ENCODE data around the gene SERPINB2. TPM values are rescaled to one million over a fixed set of nuclear protein-coding genes. Genes with fewer than 3 reads are reported as not detected.
"Not testable (repeated sequence)": the region's sequence is repeated elsewhere in the genome, so short reads cannot be mapped to it uniquely, and the experiment has no call there.

SERPINB2 gene
- total RNA-seq, 6 experiments from 2014 or later = 30.9 to 91.5 (median 36.1) TPM

DNA sequence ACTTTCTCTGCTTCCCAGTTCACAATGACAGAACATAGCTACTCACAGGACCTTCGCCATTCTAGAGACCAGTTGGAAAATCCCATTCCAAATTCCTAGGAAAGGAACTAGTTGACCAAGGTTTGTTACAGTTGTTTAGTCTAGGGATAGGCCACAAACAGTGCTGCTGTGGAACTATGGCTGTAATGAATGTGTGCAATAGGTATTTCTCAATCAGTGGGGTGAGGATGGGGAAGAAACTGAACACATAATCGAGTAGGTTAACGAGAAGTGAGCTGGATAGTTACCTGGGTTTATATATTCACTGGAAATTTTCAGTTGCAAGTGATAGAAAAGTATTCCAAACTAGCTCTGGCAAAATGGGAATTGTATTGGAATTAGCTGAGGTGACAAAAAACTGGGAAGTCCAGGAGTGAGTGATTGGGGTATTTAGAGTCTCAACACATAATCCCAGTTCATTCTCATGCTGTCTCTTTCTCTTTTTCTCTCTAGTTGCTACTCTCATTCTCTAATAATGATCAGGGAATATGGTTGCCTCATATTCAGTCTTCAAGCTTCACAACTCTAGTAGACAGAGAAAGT, 43.4 kb downstream of the SERPINB2 start:
- H3K4me1 Mint-ChIP-seq (ENCODE audit: low read depth) = peaks cover 6% of the 10 kb centered on the region
- H3K36me3 Mint-ChIP-seq (ENCODE audit: low read depth) = no peaks in the 10 kb centered on the region
- no peak overlapping the region for H3K27ac Mint-ChIP-seq
- TF ChIP-seq, protein P1, sequence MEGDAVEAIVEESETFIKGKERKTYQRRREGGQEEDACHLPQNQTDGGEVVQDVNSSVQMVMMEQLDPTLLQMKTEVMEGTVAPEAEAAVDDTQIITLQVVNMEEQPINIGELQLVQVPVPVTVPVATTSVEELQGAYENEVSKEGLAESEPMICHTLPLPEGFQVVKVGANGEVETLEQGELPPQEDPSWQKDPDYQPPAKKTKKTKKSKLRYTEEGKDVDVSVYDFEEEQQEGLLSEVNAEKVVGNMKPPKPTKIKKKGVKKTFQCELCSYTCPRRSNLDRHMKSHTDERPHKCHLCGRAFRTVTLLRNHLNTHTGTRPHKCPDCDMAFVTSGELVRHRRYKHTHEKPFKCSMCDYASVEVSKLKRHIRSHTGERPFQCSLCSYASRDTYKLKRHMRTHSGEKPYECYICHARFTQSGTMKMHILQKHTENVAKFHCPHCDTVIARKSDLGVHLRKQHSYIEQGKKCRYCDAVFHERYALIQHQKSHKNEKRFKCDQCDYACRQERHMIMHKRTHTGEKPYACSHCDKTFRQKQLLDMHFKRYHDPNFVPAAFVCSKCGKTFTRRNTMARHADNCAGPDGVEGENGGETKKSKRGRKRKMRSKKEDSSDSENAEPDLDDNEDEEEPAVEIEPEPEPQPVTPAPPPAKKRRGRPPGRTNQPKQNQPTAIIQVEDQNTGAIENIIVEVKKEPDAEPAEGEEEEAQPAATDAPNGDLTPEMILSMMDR (IDR thresholded peaks at IDR 0.05) = no peak
- no peak for DNase-seq
- no peaks in the 10 kb centered on the region for H3K9me3 Mint-ChIP-seq
- H3K27me3 Mint-ChIP-seq (ENCODE audit: insufficient read depth) = peaks cover 5% of the 10 kb centered on the region
- H3K4me3 Mint-ChIP-seq = no peak overlapping the region

DNA sequence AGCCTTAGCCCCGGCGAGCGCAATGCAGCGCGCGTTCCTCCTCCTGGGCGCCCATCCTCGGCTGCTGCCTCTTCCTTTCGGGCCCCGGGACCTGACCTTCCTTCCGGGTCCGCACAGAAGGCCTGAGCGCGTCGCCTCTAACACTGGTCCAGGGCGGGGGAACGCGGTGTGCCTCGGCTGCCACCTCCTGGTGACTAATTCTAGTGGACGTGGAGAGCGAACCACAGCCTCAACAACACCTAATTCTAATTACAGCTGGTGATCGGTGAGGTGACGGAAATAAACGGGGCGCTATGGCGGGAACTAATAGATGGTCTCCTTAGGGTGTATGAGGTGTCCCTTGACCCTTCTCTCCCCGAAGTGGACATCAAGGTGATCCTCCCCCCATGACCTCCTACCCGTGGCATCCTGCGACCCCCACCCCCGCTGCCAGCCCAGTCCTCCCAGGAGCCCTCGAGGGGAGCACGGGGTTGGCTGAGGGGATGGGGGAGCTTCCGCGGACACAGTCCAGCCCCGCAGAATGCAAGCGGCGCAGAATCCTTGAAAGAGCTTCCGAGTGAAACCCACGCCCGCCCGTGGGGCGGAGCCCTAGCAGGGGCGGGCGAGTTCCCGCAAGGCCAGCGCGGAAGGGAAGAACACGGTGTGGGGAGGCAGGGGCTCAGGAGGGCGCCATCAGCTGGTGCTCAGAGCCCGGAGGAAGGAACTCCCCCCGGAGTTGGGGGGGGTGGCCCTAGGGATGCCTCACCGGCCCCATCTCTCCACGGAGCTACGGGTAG, 48.8 kb downstream of the SERPINB2 start:
- no peaks in the 10 kb centered on the region; the same call in 1 of the 2 replicates for H3K27me3 Mint-ChIP-seq (ENCODE audit: insufficient read depth)
- no peaks in the 10 kb centered on the region for H3K4me1 Mint-ChIP-seq (ENCODE audit: low read depth)
- H3K27ac Mint-ChIP-seq = no peak overlapping the region
- peak overlapping the region; percentile 81; the same call in 1 of the 2 replicates for H3K4me3 Mint-ChIP-seq
- DNase-seq = peak; percentile 72
- no peaks in the 10 kb centered on the region for H3K36me3 Mint-ChIP-seq (ENCODE audit: low read depth)
- no peaks in the 10 kb centered on the region for H3K9me3 Mint-ChIP-seq
- TF ChIP-seq, protein P1 (IDR thresholded peaks at IDR 0.05) = peak; percentile 80

DNA sequence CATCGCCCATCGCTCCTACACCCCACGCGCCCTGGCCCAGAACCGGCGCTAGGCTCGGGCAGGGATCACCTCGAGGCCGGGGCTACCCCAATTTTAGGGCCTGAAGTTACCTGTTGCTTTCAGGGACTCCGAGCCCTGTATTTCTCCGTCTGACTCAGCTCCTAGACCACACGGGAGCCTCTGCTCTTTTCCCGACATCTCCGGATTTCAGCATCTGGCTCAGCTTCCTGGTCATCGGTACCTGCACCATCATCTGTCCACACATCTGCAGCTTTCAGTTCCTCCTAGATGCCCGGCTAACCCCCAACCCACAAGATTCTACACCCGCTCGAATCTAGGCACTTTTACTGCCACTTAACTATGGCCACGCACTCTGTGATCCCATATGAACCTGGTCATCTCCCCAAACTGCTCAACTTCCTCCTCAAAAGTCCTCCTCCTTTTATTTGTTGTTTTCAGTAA, 49.5 kb downstream of the SERPINB2 start:
- H3K4me1 Mint-ChIP-seq (ENCODE audit: low read depth) = no peaks in the 10 kb centered on the region
- TF ChIP-seq, protein P1 (IDR thresholded peaks at IDR 0.05) = no peak
- no peaks in the 10 kb centered on the region; the same call in 1 of the 2 replicates for H3K27me3 Mint-ChIP-seq (ENCODE audit: insufficient read depth)
- no peak overlapping the region for H3K4me3 Mint-ChIP-seq
- no peak for DNase-seq
- H3K36me3 Mint-ChIP-seq (ENCODE audit: low read depth) = no peaks in the 10 kb centered on the region
- H3K27ac Mint-ChIP-seq = no peak overlapping the region
- H3K9me3 Mint-ChIP-seq = no peaks in the 10 kb centered on the region

DNA sequence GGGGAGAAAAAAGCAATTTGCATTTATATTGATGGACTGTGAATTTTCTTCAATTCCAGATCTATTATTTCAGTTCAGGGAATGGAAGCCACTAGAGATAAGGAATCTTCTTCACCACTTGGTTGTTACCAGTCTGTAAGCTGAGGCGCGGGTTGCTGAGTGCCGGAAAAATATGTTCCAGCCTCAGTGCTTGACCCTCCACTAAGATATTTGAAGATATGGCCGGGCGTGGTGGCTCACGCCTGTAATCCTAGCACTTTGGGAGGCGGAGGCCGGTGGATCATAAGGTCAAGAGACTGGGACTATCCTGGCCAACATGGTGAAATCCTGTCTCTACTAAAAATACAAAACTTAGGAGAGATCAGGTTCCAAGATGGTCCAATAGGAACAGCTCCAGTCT, 52.5 kb downstream of the SERPINB2 start:
- no peak for DNase-seq
- H3K4me1 Mint-ChIP-seq (ENCODE audit: low read depth) = no peaks in the 10 kb centered on the region
- H3K36me3 Mint-ChIP-seq (ENCODE audit: low read depth) = peaks cover 7% of the 10 kb centered on the region
- no peak overlapping the region for H3K27ac Mint-ChIP-seq
- peaks cover 22% of the 10 kb centered on the region for H3K27me3 Mint-ChIP-seq (ENCODE audit: insufficient read depth)
- TF ChIP-seq, protein P1 (IDR thresholded peaks at IDR 0.05) = no peak
- H3K4me3 Mint-ChIP-seq = no peak overlapping the region
- no peaks in the 10 kb centered on the region for H3K9me3 Mint-ChIP-seq

DNA sequence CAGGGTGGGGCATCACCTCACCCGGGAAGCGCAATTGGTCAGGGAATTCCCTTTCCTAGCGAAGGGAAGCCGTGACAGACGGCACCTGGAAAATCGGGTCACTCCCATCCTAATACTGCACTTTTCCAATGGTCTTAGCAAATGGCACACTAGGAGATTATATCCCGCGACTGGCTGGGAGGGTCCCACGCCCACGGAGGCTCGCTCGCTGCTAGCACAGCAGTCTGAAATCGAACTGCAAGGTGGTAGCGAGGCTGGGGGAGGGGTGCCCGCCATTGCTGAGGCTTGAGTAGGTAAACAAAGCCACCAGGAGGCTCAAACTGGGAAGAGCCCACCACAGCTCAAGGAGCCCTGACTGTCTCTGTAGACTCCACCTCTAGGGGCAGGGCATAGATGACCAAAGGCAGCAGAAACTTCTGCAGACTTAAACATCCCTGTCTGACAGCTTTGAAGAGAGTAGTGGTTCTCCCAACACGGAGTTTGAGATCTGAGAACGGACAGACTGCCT, 53.1 kb downstream of the SERPINB2 start:
- H3K27me3 Mint-ChIP-seq (ENCODE audit: insufficient read depth) = peaks cover 22% of the 10 kb centered on the region
- H3K4me3 Mint-ChIP-seq; DNase-seq; H3K36me3 Mint-ChIP-seq (ENCODE audit: low read depth); H3K27ac Mint-ChIP-seq; H3K4me1 Mint-ChIP-seq (ENCODE audit: low read depth); H3K9me3 Mint-ChIP-seq: not testable (repeated sequence)
